GM18868 (cell line): ENCODE measurements around the gene NEDD4L.

Experiments
- ATAC-seq: cut with Tn5 transposase; IDR thresholded peaks from one replicate; pipeline ENCODE4 v1.9.1; 2021; ENCODE audit warnings: mild to moderate bottlenecking, moderate library complexity; ENCODE audit not compliant: unreplicated experiment

NEDD4L gene

GRCh38 chr18:58113337-58113736, 69.3 kb downstream of the NEDD4L start:
- ATAC-seq = peak; percentile 74

GRCh38 chr18:58114766-58115165, 70.7 kb downstream of the NEDD4L start:
- no peak for ATAC-seq

DNA sequence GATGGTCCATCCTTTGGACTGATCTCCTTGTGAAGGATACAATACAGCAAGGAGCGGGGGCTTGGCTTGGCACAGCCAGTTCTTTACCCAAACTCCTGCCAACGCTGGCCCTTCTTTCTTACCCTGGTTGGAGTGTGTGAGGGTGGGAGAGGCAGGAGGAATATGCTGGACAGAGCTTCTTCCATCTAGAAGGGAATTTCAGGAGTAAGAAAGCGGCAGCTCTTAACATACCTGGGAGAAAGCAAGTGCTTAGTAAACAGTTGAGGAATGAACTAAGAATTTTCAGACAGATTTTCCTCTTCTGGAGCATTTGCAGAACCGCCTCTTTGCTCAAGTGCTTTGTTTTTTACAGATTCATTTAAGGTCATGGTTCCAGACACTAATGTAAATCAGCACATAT, 72.8 kb downstream of the NEDD4L start:
- ATAC-seq = no peak

- no peak for ATAC-seq
These were observed 73.9 kb downstream of the NEDD4L start for GRCh38 chr18:58117786-58118403.

DNA sequence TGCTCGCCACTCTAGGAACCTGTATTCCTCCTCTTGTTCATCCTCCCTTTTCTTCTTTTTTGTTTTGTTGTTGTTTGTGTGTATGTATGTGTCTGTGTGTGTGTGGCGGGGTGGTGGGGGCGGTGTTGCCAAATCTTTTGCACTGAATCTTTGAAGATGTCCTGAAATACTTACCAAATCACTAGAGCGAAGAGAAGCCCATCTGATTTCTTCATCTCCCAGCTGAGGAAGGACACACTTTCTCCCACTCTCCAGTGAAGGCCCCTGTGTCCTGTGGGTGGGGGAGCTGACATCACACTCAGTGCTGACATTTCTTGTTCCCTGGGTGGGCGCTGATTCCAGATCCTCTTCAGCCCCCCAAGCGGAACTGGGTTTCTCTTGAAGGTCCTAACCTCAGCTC, 74.5 kb downstream of the NEDD4L start:
- no peak for ATAC-seq

- no peak for ATAC-seq
These were observed 75.8 kb downstream of the NEDD4L start for GRCh38 chr18:58119819-58120218.

DNA sequence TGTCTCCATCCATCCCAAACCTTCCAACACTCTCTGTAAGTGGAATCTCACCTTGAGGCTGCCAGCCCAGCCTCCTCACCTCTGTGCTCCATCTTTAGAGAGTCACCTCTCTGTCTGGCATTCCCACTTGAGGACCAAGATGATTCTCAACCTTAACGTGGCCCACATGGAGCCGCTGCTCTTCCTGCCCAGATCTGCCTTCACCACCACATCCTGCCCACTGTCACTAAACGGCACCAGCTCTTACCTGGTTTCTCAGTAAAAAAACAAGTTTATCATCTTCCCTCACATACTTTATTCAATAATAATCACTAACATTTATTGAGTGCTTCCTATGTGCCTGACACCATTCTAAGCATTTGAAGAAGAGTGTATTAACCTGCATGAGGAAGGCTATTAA, 80.4 kb downstream of the NEDD4L start:
- no peak for ATAC-seq

GRCh38 chr18:58125183-58125582, 81.2 kb downstream of the NEDD4L start:
- ATAC-seq = no peak

DNA sequence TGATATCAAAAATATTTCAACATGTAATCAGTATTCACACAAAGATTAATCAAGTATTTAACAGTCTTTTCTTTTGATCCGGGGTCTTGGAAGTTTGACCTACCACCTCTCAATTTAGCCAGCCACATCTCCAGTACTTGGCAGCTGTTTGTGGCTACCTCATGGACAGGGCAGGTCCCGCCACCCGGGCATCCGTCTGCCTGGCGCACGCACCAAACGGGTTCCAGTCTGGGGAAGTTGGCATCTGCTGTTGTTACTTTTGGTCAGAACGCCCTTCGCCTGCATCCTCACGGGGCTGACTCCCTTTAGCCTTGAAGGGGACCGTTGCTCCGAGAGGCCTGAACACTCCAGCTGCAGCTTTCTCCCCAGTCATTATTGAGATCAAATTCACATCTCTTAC, 81.7 kb downstream of the NEDD4L start:
- ATAC-seq = no peak

- no peak for ATAC-seq
These were observed 84.7 kb downstream of the NEDD4L start for GRCh38 chr18:58128381-58129374.

DNA sequence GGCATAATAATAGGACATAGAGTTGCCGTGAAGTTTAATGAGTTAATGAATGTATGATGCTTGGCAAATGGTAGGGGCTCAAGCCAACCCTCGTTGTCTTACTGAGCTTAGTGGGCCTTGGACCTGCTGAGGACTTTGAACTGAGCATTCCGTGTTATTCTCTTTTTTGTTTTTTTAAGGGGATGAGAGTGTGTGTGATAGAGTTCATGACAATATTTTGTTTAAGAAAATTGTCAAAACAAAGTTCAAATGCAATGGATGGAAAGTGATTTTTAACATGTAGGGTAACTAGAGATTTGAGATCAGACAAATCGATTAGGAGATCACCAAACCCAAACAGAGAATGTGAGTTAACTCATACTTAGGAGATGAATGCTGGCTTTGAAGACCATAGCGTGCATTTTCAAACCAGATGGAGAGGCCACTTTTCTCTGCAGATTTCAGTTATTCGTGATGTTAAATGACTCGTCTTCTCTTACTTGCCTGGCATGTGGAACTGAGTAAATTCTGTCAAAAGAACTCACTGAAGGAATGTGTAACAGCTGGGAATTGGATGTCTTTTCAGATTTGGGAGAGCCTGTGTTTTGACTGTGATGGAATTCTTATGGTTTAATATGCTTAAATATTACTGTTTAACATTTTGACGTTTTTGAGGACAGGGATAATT, 88.7 kb downstream of the NEDD4L start:
- no peak for ATAC-seq

- peak; percentile 48 for ATAC-seq
These were observed 91.2 kb downstream of the NEDD4L start for GRCh38 chr18:58135183-58135641.

DNA sequence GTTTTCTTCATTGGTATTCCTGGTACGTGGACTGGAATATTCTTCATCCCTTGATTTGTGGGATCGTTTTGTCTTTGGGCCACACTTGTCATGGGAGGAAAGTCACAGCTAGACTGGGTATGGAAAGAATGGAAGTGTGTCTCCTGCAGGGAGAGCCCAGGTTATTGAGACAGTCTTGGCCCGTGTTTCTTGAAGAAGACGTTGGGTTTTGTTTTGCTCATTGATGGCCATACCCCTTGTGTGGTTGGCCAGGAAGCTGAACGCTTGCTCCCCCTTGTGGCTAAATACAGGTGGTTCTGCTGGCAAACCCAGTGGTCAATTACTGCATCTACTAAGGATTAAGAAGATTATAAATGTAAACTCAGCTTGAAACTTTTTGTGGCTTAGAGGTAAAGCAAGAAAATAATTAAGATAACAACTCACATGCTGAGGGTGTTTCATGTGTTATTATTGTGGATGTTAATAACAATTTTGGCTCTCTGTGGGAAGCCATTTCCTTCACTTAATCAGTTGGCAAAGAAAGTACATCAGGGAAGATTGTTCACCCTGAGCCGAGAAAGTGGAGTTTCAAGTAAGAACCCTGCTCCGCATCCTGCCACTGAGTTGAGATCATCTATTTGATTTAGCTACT, 91.8 kb downstream of the NEDD4L start:
- ATAC-seq = peak; percentile 68

GRCh38 chr18:58136879-58137278, 92.9 kb downstream of the NEDD4L start:
- no peak for ATAC-seq

DNA sequence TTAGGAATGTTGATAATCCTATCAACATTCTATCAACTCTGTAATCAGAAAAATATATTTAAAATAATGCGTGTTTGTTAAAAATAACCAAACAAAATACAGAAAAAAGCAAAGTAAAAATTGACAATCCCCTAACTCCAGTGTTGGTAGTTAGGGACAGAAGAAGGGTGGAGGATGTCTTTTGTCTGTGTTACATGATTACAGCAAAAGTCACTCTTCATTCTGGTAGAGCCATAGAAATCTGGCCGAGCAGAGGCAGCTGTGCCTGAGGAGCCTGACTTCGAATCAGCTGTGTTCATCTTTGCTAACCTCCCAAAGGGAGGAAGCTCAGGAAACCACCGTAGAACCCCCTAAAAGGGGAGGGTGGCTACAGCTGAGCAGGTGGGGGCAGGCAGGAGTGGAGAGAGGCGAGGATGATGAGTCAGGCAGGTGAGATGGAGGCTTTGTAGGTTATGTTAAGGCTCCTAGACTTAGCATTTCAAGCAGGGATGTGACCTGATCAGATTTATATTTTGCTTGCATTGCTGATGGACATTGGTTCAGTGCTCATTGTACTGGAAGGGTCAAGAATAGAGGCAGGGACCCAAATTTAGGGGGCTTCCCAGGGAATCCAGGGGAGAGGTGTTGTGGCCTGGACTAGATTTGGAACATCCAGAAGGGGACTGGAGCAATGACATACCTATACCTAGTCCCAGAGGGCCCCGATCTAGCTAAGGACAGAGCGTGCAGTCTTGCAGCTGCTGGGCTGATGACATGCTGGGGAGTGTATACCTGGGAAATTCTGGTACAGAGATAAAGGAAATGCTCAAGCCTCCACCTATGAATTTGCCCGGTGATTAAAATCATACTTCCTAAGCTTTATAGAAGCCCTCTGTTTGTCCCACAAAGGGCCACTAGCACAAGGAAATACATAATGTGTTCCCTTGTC, 95.7 kb downstream of the NEDD4L start:
- peak; percentile 54 for ATAC-seq

- ATAC-seq = no peak
These were observed 96.6 kb downstream of the NEDD4L start for GRCh38 chr18:58140387-58141325.

- no peak for ATAC-seq
These were observed 99.4 kb downstream of the NEDD4L start for GRCh38 chr18:58143386-58143785.

DNA sequence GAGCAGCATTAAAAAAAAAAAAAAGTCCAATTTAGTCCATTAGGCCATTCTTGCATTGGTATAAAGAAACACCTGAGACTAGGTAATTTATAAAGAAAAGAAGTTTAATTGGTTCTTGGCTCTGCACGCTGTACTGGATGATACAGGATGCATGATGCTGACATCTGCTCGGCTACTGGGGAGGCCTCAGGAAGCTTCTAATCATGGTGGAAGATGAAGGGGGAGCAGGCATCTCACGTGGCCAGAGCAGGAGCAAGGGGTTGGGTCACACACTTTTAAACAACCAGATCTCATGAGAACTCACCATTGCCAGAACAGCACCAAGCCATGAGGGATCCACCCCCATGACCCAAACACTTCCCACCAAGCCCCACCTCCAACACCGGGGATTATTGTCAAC, 100.1 kb downstream of the NEDD4L start:
- ATAC-seq = no peak
